ENCODE measurements around the gene EIF3K.
A peak's percentile ranks its signal among the peaks of the same experiment; 100 is the strongest.
"Not testable (repeated sequence)": the region's sequence is repeated elsewhere in the genome, so short reads cannot be mapped to it uniquely, and the experiment has no call there.

EIF3K gene

GRCh38 chr19:38618590-38619360 is at the start of gene EIF3K:
Gene EIF3K (plus strand): TSS chr19:38619188. CDS start chr19:38619269, 81 bp downstream.
- DNase-seq (ENCODE audit: low read depth in 2 of 2): peak; percentile 97 to 98

- DNase-seq (ENCODE audit: low read depth in 2 of 2): no peak
Observed at GRCh38 chr19:38569368-38569983, 49.5 kb upstream of the EIF3K start.

- DNase-seq (ENCODE audit: low read depth in 2 of 2): no peak
Observed at GRCh38 chr19:38571682-38572081, 47.3 kb upstream of the EIF3K start.

- no peak for DNase-seq (ENCODE audit: low read depth in 2 of 2)
Observed at GRCh38 chr19:38577826-38578225, 41.2 kb upstream of the EIF3K start.

GRCh38 chr19:38579304-38579703 is 39.7 kb upstream of the EIF3K start:
- DNase-seq (ENCODE audit: low read depth in 2 of 2): not testable (repeated sequence)

- no peak for DNase-seq (ENCODE audit: low read depth in 2 of 2)
Observed at GRCh38 chr19:38580080-38580479, 38.9 kb upstream of the EIF3K start.

GRCh38 chr19:38583219-38583984 is 35.6 kb upstream of the EIF3K start:
- no peak for DNase-seq (ENCODE audit: low read depth in 2 of 2)

GRCh38 chr19:38583985-38584305 is 35.0 kb upstream of the EIF3K start:
- DNase-seq (ENCODE audit: low read depth in 2 of 2): no peak

- DNase-seq (ENCODE audit: low read depth in 2 of 2): no peak
Observed at GRCh38 chr19:38587562-38587961, 31.4 kb upstream of the EIF3K start.

GRCh38 chr19:38588041-38588440 is 30.9 kb upstream of the EIF3K start:
- DNase-seq (ENCODE audit: low read depth in 2 of 2): no peak

GRCh38 chr19:38592940-38593339 is 26.0 kb upstream of the EIF3K start:
- DNase-seq (ENCODE audit: low read depth in 2 of 2): no peak

GRCh38 chr19:38596057-38596981 is 22.7 kb upstream of the EIF3K start:
- no peak for DNase-seq (ENCODE audit: low read depth in 2 of 2)

GRCh38 chr19:38597075-38597474 is 21.9 kb upstream of the EIF3K start:
- no peak for DNase-seq (ENCODE audit: low read depth in 2 of 2)

- DNase-seq (ENCODE audit: low read depth in 2 of 2): no peak
Observed at GRCh38 chr19:38599722-38600121, 19.3 kb upstream of the EIF3K start.

- not testable (repeated sequence) for DNase-seq (ENCODE audit: low read depth in 2 of 2)
Observed at GRCh38 chr19:38602856-38603255, 16.1 kb upstream of the EIF3K start.

- DNase-seq (ENCODE audit: low read depth in 2 of 2): no peak
Observed at GRCh38 chr19:38606131-38606530, 12.9 kb upstream of the EIF3K start.

GRCh38 chr19:38614289-38614688 is 4.7 kb upstream of the EIF3K start:
- no peak for DNase-seq (ENCODE audit: low read depth in 2 of 2)

- no peak for DNase-seq (ENCODE audit: low read depth in 2 of 2)
Observed at GRCh38 chr19:38615007-38615581, 3.9 kb upstream of the EIF3K start.

- no peak for DNase-seq (ENCODE audit: low read depth in 2 of 2)
Observed at GRCh38 chr19:38616265-38616664, 2.7 kb upstream of the EIF3K start.

- no peak for DNase-seq (ENCODE audit: low read depth in 2 of 2)
Observed at GRCh38 chr19:38617283-38617763, 1.7 kb upstream of the EIF3K start.
